ENCODE measurements around the gene SEBOX. TPM values are rescaled to one million over a fixed set of nuclear protein-coding genes. Genes with fewer than 3 reads are reported as not detected.

Gene SEBOX
- polyA plus RNA-seq, 3 donors, result not detected

GRCh38 chr17:28407130-28407973 lies 42.4 kb upstream of the SEBOX start:
- Histone ChIP-seq H3K4me2 (replicated peaks; ENCODE audit: extremely low read depth, low read length, poor library complexity, severe bottlenecking) (no peak overlapping the region), H3K9me3 (replicated peaks in 1 of 2; ENCODE audit: control insufficient read depth in 1 of 2, insufficient read depth in 1 of 2, low read length in 2 of 2) (no peaks in the 10 kb centered on the region), H3K36me3 (replicated peaks in 1 of 2; ENCODE audit: control insufficient read depth in 1 of 2, insufficient read depth in 2 of 2, low read length in 2 of 2) (no peaks in the 10 kb centered on the region), H3K9ac (ENCODE audit: insufficient read depth, low read length, poor library complexity, severe bottlenecking) (no peak overlapping the region), H3K27me3 (ENCODE audit: control insufficient read depth in 2 of 2, insufficient read depth in 2 of 2, low read length in 2 of 2) (no peaks in the 10 kb centered on the region), H3K79me2 (ENCODE audit: insufficient read depth, low read length) (no peaks in the 10 kb centered on the region), H3K4me1 (ENCODE audit: control insufficient read depth in 1 of 2, insufficient read depth in 2 of 2, low read length in 2 of 2) (peaks cover 35 to 43% of the 10 kb centered on the region in 2 donors), H2AFZ (ENCODE audit: insufficient read depth, low read depth, low read length, poor library complexity, severe bottlenecking) (no peak overlapping the region), H3K4me3 (replicated peaks in 1 of 3; ENCODE audit: low read depth in 2 of 3, low read length in 3 of 3) (no peak overlapping the region), H3K27ac (ENCODE audit: low read depth in 1 of 2, low read length in 2 of 2) (no peak overlapping the region), H4K20me1 (ENCODE audit: insufficient read depth, low read length) (no peaks in the 10 kb centered on the region)
- Mint-ChIP-seq H3K4me3 (no peak overlapping the region), H3K27ac (no peak overlapping the region), H3K36me3 (peaks cover 0 to 3% of the 10 kb centered on the region in 2 donors), H3K27me3 (ENCODE audit: low read depth in 3 of 3) (peaks cover 0 to 6% (median 2%) of the 10 kb centered on the region in 3 donors), H3K4me1 (peaks cover 35% of the 10 kb centered on the region), H3K9me3 (no peaks in the 10 kb centered on the region)
- DNase-seq, result no peak
- WGBS (ENCODE audit: insufficient coverage), result no CpG with 5 or more reads among the region's 5 CpGs
- intact Hi-C loops (cut with micrococcal nuclease), result no loop called here
- TF ChIP-seq CTCF (IDR thresholded peaks at IDR 0.05), result no peak

DNA sequence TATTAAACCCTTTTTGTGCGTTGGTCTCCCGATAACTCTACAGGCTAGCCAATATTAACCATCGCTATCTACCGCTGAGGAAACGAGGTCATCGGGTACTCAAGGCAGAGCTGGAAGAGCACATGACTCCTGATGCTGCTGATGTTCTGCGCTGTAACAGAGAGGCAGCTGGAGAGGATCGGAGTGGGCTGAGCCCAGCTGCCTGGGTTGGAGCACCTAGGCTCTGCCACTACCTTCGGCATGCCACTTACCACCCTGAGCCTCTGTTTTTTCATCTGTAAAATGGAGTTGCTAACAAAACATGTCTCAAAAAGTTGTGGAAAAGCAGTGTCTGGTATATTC lies 41.4 kb upstream of the SEBOX start:
- no peaks in the 10 kb centered on the region for H4K20me1 ChIP-seq (ENCODE audit: insufficient read depth, low read length)
- no peaks in the 10 kb centered on the region for H3K79me2 ChIP-seq (ENCODE audit: insufficient read depth, low read length)
- no peak for DNase-seq
- WGBS (ENCODE audit: insufficient coverage), result 36% methylated on average over 7 of the region's 9 CpGs
- H3K36me3 ChIP-seq (replicated peaks in 1 of 2; ENCODE audit: control insufficient read depth in 1 of 2, insufficient read depth in 2 of 2, low read length in 2 of 2), result no peaks in the 10 kb centered on the region
- peak overlapping the region; percentile 2 to 87 (median 78) for H3K4me3 ChIP-seq (replicated peaks in 1 of 3; ENCODE audit: low read depth in 2 of 3, low read length in 3 of 3)
- H3K9me3 Mint-ChIP-seq, result no peaks in the 10 kb centered on the region
- peak overlapping the region; percentile 68 for H3K9ac ChIP-seq (ENCODE audit: insufficient read depth, low read length, poor library complexity, severe bottlenecking)
- H3K4me1 Mint-ChIP-seq, result peaks cover 42% of the 10 kb centered on the region
- H3K4me1 ChIP-seq (ENCODE audit: control insufficient read depth in 1 of 2, insufficient read depth in 2 of 2, low read length in 2 of 2), result peaks cover 35 to 49% of the 10 kb centered on the region in 2 donors
- intact Hi-C loops (cut with micrococcal nuclease), result no loop called here
- peak overlapping the region; percentile 62 to 86 for H3K4me3 Mint-ChIP-seq
- H3K27ac Mint-ChIP-seq, result peak overlapping the region in 1 of 7 donors; percentile 7
- peak overlapping the region; percentile 96 for H3K4me2 ChIP-seq (replicated peaks; ENCODE audit: extremely low read depth, low read length, poor library complexity, severe bottlenecking)
- H3K36me3 Mint-ChIP-seq, result peaks cover 4 to 11% of the 10 kb centered on the region in 2 donors
- no peak overlapping the region for H3K27ac ChIP-seq (ENCODE audit: low read depth in 1 of 2, low read length in 2 of 2)
- H3K9me3 ChIP-seq (replicated peaks in 1 of 2; ENCODE audit: control insufficient read depth in 1 of 2, insufficient read depth in 1 of 2, low read length in 2 of 2), result no peaks in the 10 kb centered on the region
- no peaks in the 10 kb centered on the region for H3K27me3 ChIP-seq (ENCODE audit: control insufficient read depth in 2 of 2, insufficient read depth in 2 of 2, low read length in 2 of 2)
- peak overlapping the region; percentile 98 for H2AFZ ChIP-seq (ENCODE audit: insufficient read depth, low read depth, low read length, poor library complexity, severe bottlenecking)
- H3K27me3 Mint-ChIP-seq (ENCODE audit: low read depth in 3 of 3), result peaks cover 0 to 6% (median 2%) of the 10 kb centered on the region in 3 donors
- TF ChIP-seq CTCF (IDR thresholded peaks at IDR 0.05), result no peak

All from CD14-positive monocyte (primary cell).